NCI-H82 (cell line): ENCODE measurements around the gene GRIN2A.

Experiments used
- DNase-seq: peaks from one replicate; lab custom pipeline; 2025; lab: John Stamatoyannopoulos, UW

Gene GRIN2A

GRCh38 chr16:9817586-9817985 lies 364.6 kb downstream of the GRIN2A start:
- peak; percentile 62 for DNase-seq

- DNase-seq: no peak
Observed at GRCh38 chr16:9816644-9817043, 365.6 kb downstream of the GRIN2A start.

- DNase-seq: peak; percentile 2
Observed at GRCh38 chr16:9813665-9814064, 368.6 kb downstream of the GRIN2A start.

- DNase-seq: no peak
Observed at GRCh38 chr16:9808210-9808609, 374.0 kb downstream of the GRIN2A start.

GRCh38 chr16:9807302-9807701 lies 374.9 kb downstream of the GRIN2A start:
- DNase-seq: no peak

- DNase-seq: no peak
Observed at GRCh38 chr16:9805109-9805508, 377.1 kb downstream of the GRIN2A start.

GRCh38 chr16:9802160-9802559 lies 380.1 kb downstream of the GRIN2A start:
- no peak for DNase-seq

- DNase-seq: no peak
Observed at GRCh38 chr16:9801651-9802050, 380.6 kb downstream of the GRIN2A start.

GRCh38 chr16:9800186-9800738 lies 382.0 kb downstream of the GRIN2A start:
- no peak for DNase-seq

GRCh38 chr16:9798952-9799580 lies 383.2 kb downstream of the GRIN2A start:
- no peak for DNase-seq

- no peak for DNase-seq
Observed at GRCh38 chr16:9798474-9798873, 383.8 kb downstream of the GRIN2A start.

- no peak for DNase-seq
Observed at GRCh38 chr16:9797306-9797705, 384.9 kb downstream of the GRIN2A start.

GRCh38 chr16:9793623-9794022 lies 388.6 kb downstream of the GRIN2A start:
- DNase-seq: no peak

GRCh38 chr16:9791556-9791955 lies 390.7 kb downstream of the GRIN2A start:
- no peak for DNase-seq

GRCh38 chr16:9790199-9790598 lies 392.0 kb downstream of the GRIN2A start:
- DNase-seq: no peak

- peak; percentile 50 for DNase-seq
Observed at GRCh38 chr16:9787717-9788116, 394.5 kb downstream of the GRIN2A start.

GRCh38 chr16:9780831-9781230 lies 401.4 kb downstream of the GRIN2A start:
- DNase-seq: no peak

GRCh38 chr16:9778849-9779248 lies 403.4 kb downstream of the GRIN2A start:
- DNase-seq: no peak

- DNase-seq: no peak
Observed at GRCh38 chr16:9775998-9776397, 406.2 kb downstream of the GRIN2A start.

GRCh38 chr16:9773289-9773688 lies 408.9 kb downstream of the GRIN2A start:
- DNase-seq: no peak

GRCh38 chr16:9772526-9773225 lies 409.6 kb downstream of the GRIN2A start:
- DNase-seq: no peak

GRCh38 chr16:9766891-9767290 lies 415.3 kb downstream of the GRIN2A start:
- DNase-seq: no peak

GRCh38 chr16:9763505-9763904 lies 418.7 kb downstream of the GRIN2A start:
- no peak for DNase-seq

GRCh38 chr16:9761870-9762269 lies 420.4 kb downstream of the GRIN2A start:
- DNase-seq: no peak
